Sigmoid colon (tissue), 7 donors: Measurements from ENCODE around the gene SERPINB12. TPM values are rescaled to one million over a fixed set of nuclear protein-coding genes. Genes with fewer than 3 reads are reported as not detected.
A peak's percentile ranks its signal among the peaks of the same experiment; 100 is the strongest.

Experiments
- DNase-seq: peaks from one replicate; pipeline ENCODE4 v3.0.0-alpha.2; 2019
- H3K27ac ChIP-seq, 4 donors: fragments of 200-600 bp; sonication (generic); one replicate each; pipeline ENCODE4 v1.5.1; 2016 to 2019; ENCODE audit warnings: mild to moderate bottlenecking in 1 of 4
- H3K27me3 ChIP-seq, 3 donors: fragments of 200-600 bp; sonication (generic); one replicate each; pipeline ENCODE4 v1.5.1; 2019; ENCODE audit warnings: mild to moderate bottlenecking in 1 of 3
- H3K36me3 ChIP-seq, 4 donors: fragments of 200-600 bp; sonication (generic); one replicate each; pipeline ENCODE4 v1.5.1; 2016 to 2019
- H3K4me1 ChIP-seq, 4 donors: fragments of 200-600 bp; sonication (generic); one replicate each; pipeline ENCODE4 v1.5.1; 2017 to 2019
- H3K4me3 ChIP-seq, 4 donors: fragments of 200-600 bp; sonication (generic); one replicate each; pipeline ENCODE4 v1.5.1; 2017 to 2019; ENCODE audit warnings: mild to moderate bottlenecking in 2 of 4, moderate library complexity in 1 of 4
- H3K9me3 ChIP-seq, 4 donors: fragments of 200-600 bp in 3 of 4; sonication (generic) in 3 of 4; one replicate each; pipeline versions ENCODE4 v1.5.1 to v1.6.1; 2013 to 2019
- CTCF ChIP-seq, 4 experiments: fragments of 450-650 bp in 3 of 4; fragments of 200-600 bp in 1 of 4; IDR thresholded peaks; one replicate each; pipeline ENCODE4 v1.5.1; 2016 to 2019; ENCODE audit warnings: antibody characterized with exemption in 4 of 4, mild to moderate bottlenecking in 3 of 4, moderate library complexity in 2 of 4
- EP300 ChIP-seq, 4 donors: sonication (generic); formaldehyde crosslinking; IDR thresholded peaks; one replicate each; pipeline ENCODE4 v1.6.1; 2017; ENCODE audit warnings: antibody characterized with exemption in 4 of 4
- POLR2A ChIP-seq, 2 donors: fragments of 450-650 bp; IDR thresholded peaks; one replicate each; pipeline ENCODE4 v1.6.1; 2016; ENCODE audit warnings: antibody characterized with exemption in 2 of 2, mild to moderate bottlenecking in 2 of 2, moderate library complexity in 2 of 2
- POLR2AphosphoS5 ChIP-seq, 4 donors: sonication (generic); formaldehyde crosslinking; IDR thresholded peaks; one replicate each; pipeline ENCODE4 v1.6.1; 2017; ENCODE audit warnings: antibody characterized with exemption in 4 of 4
- WGBS, 2 donors: extraction: QIAGEN DNeasy Blood & Tissue Kit; methylation state at CpG; one replicate each; pipeline ENCODE4 v1.1.7; 2013; 5-methylcytosine and 5-hydroxymethylcytosine counted together
- intact Hi-C: fragments of 100-400 bp; cut with DNase I; formaldehyde crosslinking; loops from one replicate; pipeline ENCODE4 v1.15.1; 2023
- polyA plus RNA-seq, 3 donors: library from polyadenylated mRNA; stranded (reverse); fragments of 200-250 nt; gene quantifications; one replicate each; pipeline ENCODE4 v1.2.3, GENCODE V29; 2013
- total RNA-seq, 4 donors: library from RNA; depleted of rRNA; stranded (reverse); fragments of >200 nt; gene quantifications; one replicate each; pipeline ENCODE4 v1.1.0, GENCODE V29; 2016
- donor health status: healthy with polysubstance abuse.
- donor health status: Bipolar disorder and iron deficiency.
- donor health status: healthy.

The SERPINB12 gene
- total and polyA plus RNA-seq, 7 donors, result not detected

GRCh38 chr18:63578357-63578958 lies 36.3 kb downstream of the SERPINB12 start:
- Histone ChIP-seq H3K36me3 (no peaks in the 10 kb centered on the region), H3K27me3 (no peaks in the 10 kb centered on the region), H3K4me3 (no peak overlapping the region), H3K4me1 (peaks cover 0 to 12% (median 2%) of the 10 kb centered on the region in 4 donors), H3K9me3 (no peaks in the 10 kb centered on the region), H3K27ac (no peak overlapping the region)
- WGBS, 2 donors, result 4 to 23% methylated on average over 5 of the region's 5 CpGs
- DNase-seq, result no peak
- intact Hi-C loops, result loop anchor here (2.0 kb wide), 1 partner anchor 60 kb away; no protein-coding TSS in a partner anchor
- TF ChIP-seq CTCF (IDR thresholded peaks at IDR 0.05), result peak; percentile 7 to 61 (median 52)
- TF ChIP-seq POLR2AphosphoS5 (IDR thresholded peaks at IDR 0.05), result no peak

GRCh38 chr18:63579616-63580015 lies 37.4 kb downstream of the SERPINB12 start:
- H3K4me3 ChIP-seq, result no peak overlapping the region
- no peak overlapping the region for H3K27ac ChIP-seq
- H3K4me1 ChIP-seq, result peaks cover 0 to 12% (median 2%) of the 10 kb centered on the region in 4 donors
- intact Hi-C loops, result loop anchor here (2.0 kb wide), 1 partner anchor 61 kb away; no protein-coding TSS in a partner anchor
- H3K27me3 ChIP-seq, result no peaks in the 10 kb centered on the region
- H3K36me3 ChIP-seq, result no peaks in the 10 kb centered on the region
- WGBS, 2 donors, result 36 to 63% methylated on average over 2 of the region's 2 CpGs
- H3K9me3 ChIP-seq, result no peaks in the 10 kb centered on the region
- DNase-seq, result no peak
- no peak for TF ChIP-seq EP300 (IDR thresholded peaks at IDR 0.05)
- no peak for TF ChIP-seq POLR2A (IDR thresholded peaks at IDR 0.05)
- no peak for TF ChIP-seq CTCF (IDR thresholded peaks at IDR 0.05)
- TF ChIP-seq POLR2AphosphoS5 (IDR thresholded peaks at IDR 0.05), result no peak

GRCh38 chr18:63585988-63586387 lies 43.8 kb downstream of the SERPINB12 start:
- Histone ChIP-seq H3K4me1 (peaks cover 0 to 4% (median 2%) of the 10 kb centered on the region in 4 donors), H3K27ac (no peak overlapping the region), H3K9me3 (no peaks in the 10 kb centered on the region), H3K27me3 (no peaks in the 10 kb centered on the region), H3K4me3 (no peak overlapping the region), H3K36me3 (no peaks in the 10 kb centered on the region)
- DNase-seq, result no peak
- TF ChIP-seq POLR2A (IDR thresholded peaks at IDR 0.05) (no peak), CTCF (IDR thresholded peaks at IDR 0.05) (no peak), POLR2AphosphoS5 (IDR thresholded peaks at IDR 0.05) (no peak), EP300 (IDR thresholded peaks at IDR 0.05) (no peak)
- intact Hi-C loops, result no loop called here
- 82 to 86% methylated on average over 4 of the region's 4 CpGs for WGBS, 2 donors

DNA sequence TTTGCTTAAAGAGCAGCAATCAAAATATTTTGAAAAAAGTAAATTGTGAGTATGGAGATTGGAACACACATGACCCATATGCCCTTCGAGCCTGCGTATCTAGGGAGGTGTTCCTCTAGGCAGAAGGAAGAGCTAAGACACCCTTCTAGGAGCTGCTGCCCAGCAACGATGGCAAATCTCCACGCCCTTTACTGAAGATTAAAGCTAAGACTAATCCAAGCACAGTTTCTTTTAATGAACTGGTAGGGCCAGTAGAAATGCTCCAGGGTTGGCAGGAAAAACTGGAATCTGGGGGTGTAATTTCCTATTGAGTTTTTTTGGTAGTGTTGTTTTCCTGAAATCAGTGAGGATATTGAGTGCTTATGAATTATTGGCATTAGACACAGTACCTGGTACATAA lies 44.3 kb downstream of the SERPINB12 start:
- no peaks in the 10 kb centered on the region for H3K9me3 ChIP-seq
- 51 to 82% methylated on average over 4 of the region's 4 CpGs for WGBS, 2 donors
- H3K4me1 ChIP-seq, result peaks cover 0 to 2% (median under 1%) of the 10 kb centered on the region in 4 donors
- intact Hi-C loops, result no loop called here
- no peak overlapping the region for H3K27ac ChIP-seq
- TF ChIP-seq POLR2A (IDR thresholded peaks at IDR 0.05), result no peak
- no peak for TF ChIP-seq EP300 (IDR thresholded peaks at IDR 0.05)
- TF ChIP-seq POLR2AphosphoS5 (IDR thresholded peaks at IDR 0.05), result no peak
- no peak for TF ChIP-seq CTCF (IDR thresholded peaks at IDR 0.05)
- H3K4me3 ChIP-seq, result no peak overlapping the region
- no peaks in the 10 kb centered on the region for H3K27me3 ChIP-seq
- no peaks in the 10 kb centered on the region for H3K36me3 ChIP-seq
- no peak for DNase-seq

- no peak for DNase-seq
- no peak for TF ChIP-seq EP300 (IDR thresholded peaks at IDR 0.05)
- no peak for TF ChIP-seq POLR2A (IDR thresholded peaks at IDR 0.05)
- 82 to 92% methylated on average over 4 of the region's 4 CpGs for WGBS, 2 donors
- Histone ChIP-seq H3K4me1 (no peaks in the 10 kb centered on the region), H3K27me3 (no peaks in the 10 kb centered on the region), H3K4me3 (no peak within 1 kb of the TSS), H3K27ac (no peak within 1 kb of the TSS), H3K36me3 (no peaks in the 10 kb centered on the region), H3K9me3 (no peaks in the 10 kb centered on the region)
- intact Hi-C loops, result no loop called here
Measured at GRCh38 chr18:63586966-63587365, 44.8 kb downstream of the SERPINB12 start, which contains the start of gene SERPINB13. Gene SERPINB13, plus strand, starts transcription at chr18:63587343. Its CDS starts 1,325 bp downstream, at chr18:63588668.
